Endothelial cell (in vitro differentiated cells): ENCODE results near the gene ADO. TPM values are rescaled to one million over a fixed set of nuclear protein-coding genes. Genes with fewer than 3 reads are reported as not detected.

Experiments
- DNase-seq: peaks from one replicate; pipeline ENCODE4 v3.0.0; 2021; ENCODE audit warnings: low spot score
- H3K27ac Mint-ChIP-seq: one replicate; pipeline ENCODE4 v1.8.0; 2021; ENCODE audit warnings: mixed read lengths, inconsistent platforms; ENCODE audit not compliant: unreplicated experiment
- H3K27me3 Mint-ChIP-seq: one replicate; pipeline ENCODE4 v1.8.0; 2021; ENCODE audit warnings: mild to moderate bottlenecking, moderate library complexity, mixed read lengths, inconsistent platforms; ENCODE audit not compliant: unreplicated experiment
- H3K36me3 Mint-ChIP-seq: one replicate; pipeline ENCODE4 v1.8.0; 2021; ENCODE audit warnings: mild to moderate bottlenecking, low read depth, mixed read lengths, inconsistent platforms; ENCODE audit not compliant: unreplicated experiment
- H3K4me1 Mint-ChIP-seq: one replicate; pipeline ENCODE4 v1.8.0; 2021; ENCODE audit warnings: mild to moderate bottlenecking, mixed read lengths, inconsistent platforms; ENCODE audit not compliant: unreplicated experiment
- H3K4me3 Mint-ChIP-seq: one replicate; pipeline ENCODE4 v1.8.0; 2021; ENCODE audit warnings: mild to moderate bottlenecking, mixed read lengths, inconsistent platforms; ENCODE audit not compliant: unreplicated experiment
- H3K9me3 Mint-ChIP-seq: one replicate; pipeline ENCODE4 v1.8.0; 2021; ENCODE audit warnings: mixed read lengths, inconsistent platforms; ENCODE audit not compliant: unreplicated experiment
- total RNA-seq: library from RNA; stranded (reverse); fragmentation: NEBNext Ultra II Directional; extraction: Animal tissue kit (Norgen Biotek cat#: 25700); gene quantifications from one replicate; pipeline ENCODE4 v1.2.1, GENCODE V29; 2021; ENCODE audit not compliant: unreplicated experiment
- TF ChIP-seq, protein P1 (sequence below): fragments of 200-600 bp; sonication (generic); IDR thresholded peaks from one replicate; pipeline ENCODE4 v1.5.0; 2021; ENCODE audit warnings: antibody characterized with exemption; ENCODE audit not compliant: unreplicated experiment

The ADO gene
- total RNA-seq, 1 donor from 2014 or later = 25.7 TPM

DNA sequence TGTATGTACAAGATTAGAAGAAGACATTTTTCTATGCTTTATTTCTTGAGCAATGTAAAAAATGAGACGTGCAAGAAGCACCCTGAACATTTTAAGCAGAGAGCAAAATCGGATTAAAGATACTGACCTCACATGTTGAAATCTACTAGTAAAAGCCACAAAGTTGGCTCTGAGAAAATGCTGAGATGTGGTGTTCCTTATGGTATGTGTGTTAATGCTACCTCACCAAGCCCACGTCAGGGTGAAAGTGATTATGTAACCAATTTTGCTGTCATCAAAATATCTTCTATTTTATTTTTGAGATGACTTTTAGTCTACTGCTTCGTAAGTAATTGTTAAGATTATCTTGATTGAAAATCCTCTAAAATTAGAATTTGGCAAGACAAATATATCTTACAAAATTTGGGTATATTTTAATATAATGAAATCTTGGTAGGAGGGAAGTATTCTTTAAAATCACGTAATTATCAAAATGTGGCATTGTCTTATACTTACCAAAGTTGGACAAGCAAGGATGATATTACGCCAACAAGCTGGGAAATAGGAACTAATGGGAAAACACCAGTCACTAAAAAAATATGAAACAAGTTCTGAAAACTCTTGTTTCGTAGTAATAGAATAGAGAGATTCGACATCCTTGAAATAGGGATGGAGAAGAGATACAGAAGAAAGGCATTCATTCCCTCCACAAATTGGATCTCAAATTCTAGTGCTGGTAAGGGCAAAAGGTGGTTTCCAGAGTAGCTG is 5.8 kb downstream of the ADO start:
- DNase-seq = no peak
- peaks cover 21% of the 10 kb centered on the region for H3K4me1 Mint-ChIP-seq
- peaks cover 27% of the 10 kb centered on the region for H3K27me3 Mint-ChIP-seq
- H3K36me3 Mint-ChIP-seq = no peaks in the 10 kb centered on the region
- no peak overlapping the region for H3K27ac Mint-ChIP-seq
- TF ChIP-seq, protein P1, sequence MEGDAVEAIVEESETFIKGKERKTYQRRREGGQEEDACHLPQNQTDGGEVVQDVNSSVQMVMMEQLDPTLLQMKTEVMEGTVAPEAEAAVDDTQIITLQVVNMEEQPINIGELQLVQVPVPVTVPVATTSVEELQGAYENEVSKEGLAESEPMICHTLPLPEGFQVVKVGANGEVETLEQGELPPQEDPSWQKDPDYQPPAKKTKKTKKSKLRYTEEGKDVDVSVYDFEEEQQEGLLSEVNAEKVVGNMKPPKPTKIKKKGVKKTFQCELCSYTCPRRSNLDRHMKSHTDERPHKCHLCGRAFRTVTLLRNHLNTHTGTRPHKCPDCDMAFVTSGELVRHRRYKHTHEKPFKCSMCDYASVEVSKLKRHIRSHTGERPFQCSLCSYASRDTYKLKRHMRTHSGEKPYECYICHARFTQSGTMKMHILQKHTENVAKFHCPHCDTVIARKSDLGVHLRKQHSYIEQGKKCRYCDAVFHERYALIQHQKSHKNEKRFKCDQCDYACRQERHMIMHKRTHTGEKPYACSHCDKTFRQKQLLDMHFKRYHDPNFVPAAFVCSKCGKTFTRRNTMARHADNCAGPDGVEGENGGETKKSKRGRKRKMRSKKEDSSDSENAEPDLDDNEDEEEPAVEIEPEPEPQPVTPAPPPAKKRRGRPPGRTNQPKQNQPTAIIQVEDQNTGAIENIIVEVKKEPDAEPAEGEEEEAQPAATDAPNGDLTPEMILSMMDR = no peak
- no peaks in the 10 kb centered on the region for H3K9me3 Mint-ChIP-seq
- H3K4me3 Mint-ChIP-seq = no peak overlapping the region

DNA sequence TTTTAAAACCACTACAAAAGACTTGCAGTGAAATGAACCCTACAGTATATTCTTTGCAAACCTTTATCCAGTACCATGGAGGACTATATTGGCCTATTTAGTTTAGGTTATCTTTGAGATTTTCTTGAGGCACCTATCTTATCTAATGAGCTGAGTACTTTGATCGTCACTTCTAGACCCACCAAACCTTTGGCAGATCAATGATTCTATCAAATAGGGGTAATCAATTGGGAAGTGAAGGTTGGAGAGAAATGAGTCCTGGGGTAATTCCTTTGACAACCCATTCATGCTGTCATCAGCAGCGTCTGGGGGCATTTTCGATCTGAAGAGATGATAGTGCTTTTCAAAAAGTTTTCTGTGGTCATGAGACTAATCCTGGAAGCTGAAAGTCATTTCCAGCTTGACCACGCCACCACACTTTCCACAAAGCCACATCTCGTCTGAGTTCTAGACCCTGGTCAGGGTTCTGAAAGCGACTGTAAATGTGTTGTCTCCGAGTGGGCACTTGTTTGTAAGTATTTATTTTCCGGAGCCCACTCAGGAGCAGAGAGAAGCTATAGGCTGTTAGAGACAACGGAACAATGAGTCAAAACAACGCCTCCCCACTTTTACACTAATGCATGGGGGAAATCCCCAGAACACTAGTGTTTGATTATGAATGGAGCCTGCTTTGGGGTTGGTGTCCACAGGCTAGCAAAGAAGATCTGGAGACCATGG is 6.8 kb downstream of the ADO start:
- Mint-ChIP-seq H3K36me3 (peaks cover 4% of the 10 kb centered on the region), H3K9me3 (no peaks in the 10 kb centered on the region), H3K27me3 (peaks cover 30% of the 10 kb centered on the region), H3K27ac (no peak overlapping the region), H3K4me3 (no peak overlapping the region), H3K4me1 (peaks cover 23% of the 10 kb centered on the region)
- TF ChIP-seq, protein P1 = no peak
- DNase-seq = no peak

DNA sequence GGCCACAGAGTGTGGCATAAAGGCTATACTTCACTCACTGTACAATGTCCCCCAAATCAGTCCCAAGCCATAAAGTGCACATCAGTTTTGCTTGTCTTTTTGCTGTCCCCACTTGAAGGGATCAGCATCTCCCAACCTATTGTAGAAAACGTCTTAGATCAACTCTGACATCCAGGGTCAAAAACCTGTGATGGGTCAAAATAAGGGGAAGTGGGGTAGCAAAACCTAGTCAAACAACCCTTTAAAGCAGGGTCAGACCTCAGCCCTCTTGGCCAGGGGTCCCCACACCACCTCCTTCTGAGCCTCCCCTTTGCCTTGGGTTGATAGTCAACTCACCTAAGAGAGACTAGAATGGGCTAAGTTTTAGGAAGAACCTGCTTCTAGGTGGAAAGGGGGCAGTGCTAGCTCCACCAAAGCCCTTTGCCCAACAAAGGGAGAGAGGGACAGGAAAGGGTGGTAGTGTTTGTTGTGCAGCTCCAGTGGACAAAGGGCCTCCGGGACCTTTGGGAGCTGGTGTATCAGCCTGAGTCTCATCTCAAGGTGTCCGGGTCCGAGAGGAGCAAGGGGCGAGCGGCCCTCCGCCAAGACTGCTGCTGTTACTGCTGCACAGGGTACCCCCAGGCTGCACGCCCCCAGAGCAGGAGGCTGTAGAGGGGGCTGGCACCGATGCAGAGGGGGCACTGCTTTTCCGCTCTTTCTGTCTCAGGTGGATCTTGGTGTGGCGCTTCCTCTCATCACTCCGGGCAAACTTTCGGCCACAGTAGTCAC is 8.3 kb downstream of the ADO start:
- DNase-seq = no peak
- Mint-ChIP-seq H3K4me1 (peaks cover 20% of the 10 kb centered on the region), H3K9me3 (no peaks in the 10 kb centered on the region), H3K27ac (no peak overlapping the region), H3K4me3 (no peak overlapping the region), H3K27me3 (peaks cover 41% of the 10 kb centered on the region), H3K36me3 (peaks cover 7% of the 10 kb centered on the region)
- TF ChIP-seq, protein P1 = no peak

DNA sequence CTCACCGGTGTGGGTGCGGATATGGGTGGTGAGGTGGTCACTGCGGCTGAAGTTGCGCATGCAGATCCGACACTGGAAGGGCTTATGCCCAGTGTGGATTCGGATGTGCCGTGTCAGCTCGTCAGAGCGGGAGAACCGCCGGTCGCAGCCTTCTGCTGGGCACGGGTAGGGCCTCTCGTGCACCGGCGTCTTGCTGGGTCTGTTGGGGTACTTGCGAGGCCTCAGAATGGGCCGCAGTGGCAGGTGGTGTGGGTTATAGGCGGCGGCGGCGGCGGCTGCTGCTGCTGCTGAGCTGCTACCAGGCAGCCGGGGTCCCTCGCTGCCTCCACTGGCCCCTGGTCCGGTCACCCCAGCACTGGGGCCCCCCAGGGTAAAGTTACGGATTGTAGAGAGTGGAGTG is 8.9 kb downstream of the ADO start:
- H3K27me3 Mint-ChIP-seq = peaks cover 43% of the 10 kb centered on the region
- DNase-seq = no peak
- peaks cover 7% of the 10 kb centered on the region for H3K36me3 Mint-ChIP-seq
- H3K27ac Mint-ChIP-seq = no peak overlapping the region
- no peak overlapping the region for H3K4me3 Mint-ChIP-seq
- peaks cover 20% of the 10 kb centered on the region for H3K4me1 Mint-ChIP-seq
- no peaks in the 10 kb centered on the region for H3K9me3 Mint-ChIP-seq
- TF ChIP-seq, protein P1 = no peak
